ENCODE results near the gene LRRC37B.
"Not testable (repeated sequence)": the region's sequence is repeated elsewhere in the genome, so short reads cannot be mapped to it uniquely, and the experiment has no call there.

The LRRC37B gene

DNA sequence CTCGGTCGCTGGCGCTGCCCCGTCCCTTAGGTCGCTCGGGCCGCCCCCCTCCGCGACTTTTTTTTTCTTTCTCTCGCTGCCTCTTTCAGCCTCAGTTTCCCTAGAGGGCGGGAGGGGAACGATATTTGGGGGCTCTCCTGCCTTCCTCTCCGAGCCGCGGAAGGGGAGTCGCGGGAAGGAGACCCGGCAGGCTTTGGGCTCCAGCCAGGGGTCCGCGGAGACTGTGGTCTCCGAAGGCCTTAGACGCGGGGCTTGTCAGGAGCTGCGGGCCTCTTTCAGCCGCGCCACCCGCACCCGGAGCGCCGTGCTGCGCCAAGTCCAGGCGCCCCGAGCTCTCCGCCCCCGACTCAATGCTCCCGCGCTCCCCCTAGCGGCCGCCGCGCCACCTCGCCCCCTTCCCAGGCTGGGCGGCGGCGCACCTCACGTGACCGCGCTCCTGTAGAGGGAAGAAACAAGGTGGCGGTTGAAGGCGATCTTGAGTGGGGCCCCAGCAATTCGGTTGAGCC lies at the start of gene LRRC37B:
Gene LRRC37B, plus strand, starts transcription at position 427 of the 506 bp plus-strand sequence. CDS start 14,010 bp downstream, outside the sequence.
- ATAC-seq: peak; percentile 98
- TF ChIP-seq, protein P1, sequence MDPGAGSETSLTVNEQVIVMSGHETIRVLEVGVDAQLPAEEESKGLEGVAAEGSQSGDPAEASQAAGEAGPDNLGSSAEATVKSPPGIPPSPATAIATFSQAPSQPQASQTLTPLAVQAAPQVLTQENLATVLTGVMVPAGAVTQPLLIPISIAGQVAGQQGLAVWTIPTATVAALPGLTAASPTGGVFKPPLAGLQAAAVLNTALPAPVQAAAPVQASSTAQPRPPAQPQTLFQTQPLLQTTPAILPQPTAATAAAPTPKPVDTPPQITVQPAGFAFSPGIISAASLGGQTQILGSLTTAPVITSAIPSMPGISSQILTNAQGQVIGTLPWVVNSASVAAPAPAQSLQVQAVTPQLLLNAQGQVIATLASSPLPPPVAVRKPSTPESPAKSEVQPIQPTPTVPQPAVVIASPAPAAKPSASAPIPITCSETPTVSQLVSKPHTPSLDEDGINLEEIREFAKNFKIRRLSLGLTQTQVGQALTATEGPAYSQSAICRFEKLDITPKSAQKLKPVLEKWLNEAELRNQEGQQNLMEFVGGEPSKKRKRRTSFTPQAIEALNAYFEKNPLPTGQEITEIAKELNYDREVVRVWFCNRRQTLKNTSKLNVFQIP (CRISPR knock-in tag; IDR thresholded peaks at IDR 0.05; ENCODE audit: borderline replicate concordance, low read depth): no peak
- TF ChIP-seq TOX (CRISPR knock-in tag; IDR thresholded peaks at IDR 0.05; ENCODE audit: borderline replicate concordance) (no peak), ZNF70 (CRISPR knock-in tag; IDR thresholded peaks at IDR 0.05) (no peak), PPARA (CRISPR knock-in tag; IDR thresholded peaks at IDR 0.05; ENCODE audit: borderline replicate concordance) (no peak), RARB (CRISPR knock-in tag; IDR thresholded peaks at IDR 0.05) (no peak), ESRRG (CRISPR knock-in tag; IDR thresholded peaks at IDR 0.05) (no peak)

- ATAC-seq: not testable (repeated sequence)
Measured at GRCh38 chr17:31964131-31964530, 43.1 kb upstream of the LRRC37B start.

DNA sequence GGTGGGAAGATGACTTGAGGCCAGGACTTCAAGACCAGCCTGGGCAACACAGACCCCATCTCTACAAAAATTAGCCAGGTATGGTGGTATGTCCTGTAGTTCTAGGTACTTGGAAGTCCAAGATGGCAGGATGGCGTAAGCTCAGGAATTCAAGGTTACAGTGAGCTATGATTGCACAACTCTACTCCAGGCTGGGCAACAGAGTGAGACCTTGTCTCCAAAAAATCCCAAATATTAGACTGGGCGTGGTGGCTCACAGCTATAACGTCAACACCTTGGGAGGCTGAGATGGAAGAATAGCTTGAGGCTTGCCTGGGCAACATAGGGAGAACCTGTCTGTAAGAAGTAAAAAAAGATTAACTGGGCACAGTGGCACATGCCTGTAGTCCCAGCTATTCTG lies 39.5 kb upstream of the LRRC37B start:
- no peak for TF ChIP-seq BACH2 (CRISPR knock-in tag; IDR thresholded peaks at IDR 0.05; ENCODE audit: borderline replicate concordance)
- no peak for TF ChIP-seq ESRRG (CRISPR knock-in tag; IDR thresholded peaks at IDR 0.05)
- TF ChIP-seq, protein P2, sequence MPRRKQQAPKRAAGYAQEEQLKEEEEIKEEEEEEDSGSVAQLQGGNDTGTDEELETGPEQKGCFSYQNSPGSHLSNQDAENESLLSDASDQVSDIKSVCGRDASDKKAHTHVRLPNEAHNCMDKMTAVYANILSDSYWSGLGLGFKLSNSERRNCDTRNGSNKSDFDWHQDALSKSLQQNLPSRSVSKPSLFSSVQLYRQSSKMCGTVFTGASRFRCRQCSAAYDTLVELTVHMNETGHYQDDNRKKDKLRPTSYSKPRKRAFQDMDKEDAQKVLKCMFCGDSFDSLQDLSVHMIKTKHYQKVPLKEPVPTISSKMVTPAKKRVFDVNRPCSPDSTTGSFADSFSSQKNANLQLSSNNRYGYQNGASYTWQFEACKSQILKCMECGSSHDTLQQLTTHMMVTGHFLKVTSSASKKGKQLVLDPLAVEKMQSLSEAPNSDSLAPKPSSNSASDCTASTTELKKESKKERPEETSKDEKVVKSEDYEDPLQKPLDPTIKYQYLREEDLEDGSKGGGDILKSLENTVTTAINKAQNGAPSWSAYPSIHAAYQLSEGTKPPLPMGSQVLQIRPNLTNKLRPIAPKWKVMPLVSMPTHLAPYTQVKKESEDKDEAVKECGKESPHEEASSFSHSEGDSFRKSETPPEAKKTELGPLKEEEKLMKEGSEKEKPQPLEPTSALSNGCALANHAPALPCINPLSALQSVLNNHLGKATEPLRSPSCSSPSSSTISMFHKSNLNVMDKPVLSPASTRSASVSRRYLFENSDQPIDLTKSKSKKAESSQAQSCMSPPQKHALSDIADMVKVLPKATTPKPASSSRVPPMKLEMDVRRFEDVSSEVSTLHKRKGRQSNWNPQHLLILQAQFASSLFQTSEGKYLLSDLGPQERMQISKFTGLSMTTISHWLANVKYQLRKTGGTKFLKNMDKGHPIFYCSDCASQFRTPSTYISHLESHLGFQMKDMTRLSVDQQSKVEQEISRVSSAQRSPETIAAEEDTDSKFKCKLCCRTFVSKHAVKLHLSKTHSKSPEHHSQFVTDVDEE (CRISPR knock-in tag; IDR thresholded peaks at IDR 0.05): no peak
- TF ChIP-seq ARNTL (CRISPR knock-in tag; IDR thresholded peaks at IDR 0.05; ENCODE audit: borderline replicate concordance, low read depth): no peak
- TF ChIP-seq ZC3H10 (CRISPR knock-in tag; IDR thresholded peaks at IDR 0.05): no peak
- no peak for TF ChIP-seq RARB (CRISPR knock-in tag; IDR thresholded peaks at IDR 0.05)
- TF ChIP-seq SNAI2 (CRISPR knock-in tag; IDR thresholded peaks at IDR 0.05): no peak
- ATAC-seq: no peak

DNA sequence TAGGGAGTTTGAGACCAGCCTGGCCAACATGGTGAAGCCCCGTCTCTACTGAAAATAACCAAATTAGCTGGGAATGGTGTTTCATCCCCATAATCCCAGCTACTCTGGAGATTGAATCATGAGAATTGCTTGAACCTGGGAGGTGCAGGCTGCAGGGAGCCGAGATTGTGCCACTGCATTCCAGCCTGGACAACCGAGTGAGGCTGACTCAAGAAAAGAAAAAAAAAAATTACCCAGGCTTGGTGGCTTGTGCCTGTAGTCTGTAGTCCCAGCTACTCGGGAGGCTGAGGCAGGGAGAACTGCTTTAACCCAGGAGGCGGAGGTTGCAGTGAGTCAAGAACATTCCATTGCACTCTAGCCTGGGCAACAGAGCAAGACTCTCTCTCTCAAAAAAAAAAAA lies 36.8 kb upstream of the LRRC37B start:
- not testable (repeated sequence) for ATAC-seq

DNA sequence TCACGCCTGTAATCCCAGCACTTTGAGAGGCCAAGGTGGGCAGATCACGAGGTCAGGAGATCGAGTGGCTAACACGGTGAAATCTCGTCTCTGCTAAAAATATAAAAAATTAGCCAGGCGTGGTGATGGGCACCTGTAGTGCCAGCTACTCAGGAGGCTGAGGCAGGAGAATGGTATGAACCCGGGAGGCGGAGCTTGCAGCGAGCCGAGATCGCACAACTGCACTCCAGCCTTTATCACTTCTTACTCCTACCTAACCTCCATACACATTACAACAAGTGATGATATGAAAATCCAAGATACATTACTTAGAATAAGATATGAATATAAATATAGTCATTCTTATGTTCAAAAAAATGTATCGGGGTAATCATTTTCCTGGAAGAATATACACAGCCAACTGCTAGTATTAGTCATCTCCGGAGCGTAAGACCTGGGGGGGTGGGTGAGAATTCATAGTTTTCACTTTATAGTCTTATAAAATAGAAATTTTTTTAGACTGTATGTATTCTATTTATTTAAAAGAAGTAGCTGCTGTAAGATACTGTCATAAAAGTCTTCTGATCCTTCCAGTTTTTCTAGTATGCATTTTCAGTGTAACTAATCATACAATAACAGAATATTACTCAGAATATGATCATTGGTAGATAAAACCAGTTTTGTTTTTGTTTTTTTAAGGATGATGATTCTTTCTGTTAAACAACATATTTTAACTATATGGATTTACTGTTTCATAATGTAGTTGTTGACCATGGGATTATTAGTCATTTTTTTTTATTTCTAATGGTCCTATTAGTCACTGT lies 32.7 kb upstream of the LRRC37B start:
- peak; percentile 58 for ATAC-seq

DNA sequence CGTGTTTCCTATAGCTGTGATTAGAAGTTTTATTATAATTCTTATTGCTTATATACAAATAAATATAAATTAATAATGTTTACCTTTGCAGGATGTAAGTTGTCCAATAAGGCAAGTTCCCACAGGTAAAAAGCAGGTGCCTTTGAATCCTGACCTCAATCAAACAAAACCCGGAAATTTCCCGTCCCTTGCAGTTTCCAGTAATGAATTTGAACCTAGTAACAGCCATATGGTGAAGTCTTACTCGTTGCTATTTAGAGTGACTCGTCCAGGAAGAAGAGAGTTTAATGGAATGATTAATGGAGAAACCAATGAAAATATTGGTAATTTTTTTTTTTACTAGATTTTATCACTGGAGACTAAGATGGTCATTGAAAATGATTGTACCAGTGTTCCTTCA lies 31.8 kb upstream of the LRRC37B start:
- ATAC-seq: not testable (repeated sequence)

DNA sequence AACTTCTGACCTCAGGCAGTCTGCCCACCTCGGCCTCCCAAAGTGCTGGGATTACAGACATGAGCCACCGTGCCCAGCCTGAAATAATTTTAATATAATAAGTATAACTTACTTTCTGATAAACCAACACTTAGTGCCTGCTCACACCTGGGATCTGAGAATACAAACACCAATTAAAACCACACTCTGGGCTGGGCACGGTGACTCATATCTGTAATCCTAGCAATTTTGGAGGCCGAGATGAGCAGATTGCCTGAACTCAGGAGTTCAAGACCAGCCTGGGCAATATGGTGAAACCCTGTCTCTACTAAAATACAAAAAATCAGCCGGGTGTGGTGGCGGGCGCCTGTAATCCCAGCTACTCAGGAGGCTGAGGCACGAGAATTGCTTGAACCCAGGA lies 15.4 kb upstream of the LRRC37B start:
- ATAC-seq: not testable (repeated sequence)

GRCh38 chr17:31997005-31997404 lies 10.2 kb upstream of the LRRC37B start:
- no peak for TF ChIP-seq ZC3H10 (CRISPR knock-in tag; IDR thresholded peaks at IDR 0.05)
- ATAC-seq: no peak

DNA sequence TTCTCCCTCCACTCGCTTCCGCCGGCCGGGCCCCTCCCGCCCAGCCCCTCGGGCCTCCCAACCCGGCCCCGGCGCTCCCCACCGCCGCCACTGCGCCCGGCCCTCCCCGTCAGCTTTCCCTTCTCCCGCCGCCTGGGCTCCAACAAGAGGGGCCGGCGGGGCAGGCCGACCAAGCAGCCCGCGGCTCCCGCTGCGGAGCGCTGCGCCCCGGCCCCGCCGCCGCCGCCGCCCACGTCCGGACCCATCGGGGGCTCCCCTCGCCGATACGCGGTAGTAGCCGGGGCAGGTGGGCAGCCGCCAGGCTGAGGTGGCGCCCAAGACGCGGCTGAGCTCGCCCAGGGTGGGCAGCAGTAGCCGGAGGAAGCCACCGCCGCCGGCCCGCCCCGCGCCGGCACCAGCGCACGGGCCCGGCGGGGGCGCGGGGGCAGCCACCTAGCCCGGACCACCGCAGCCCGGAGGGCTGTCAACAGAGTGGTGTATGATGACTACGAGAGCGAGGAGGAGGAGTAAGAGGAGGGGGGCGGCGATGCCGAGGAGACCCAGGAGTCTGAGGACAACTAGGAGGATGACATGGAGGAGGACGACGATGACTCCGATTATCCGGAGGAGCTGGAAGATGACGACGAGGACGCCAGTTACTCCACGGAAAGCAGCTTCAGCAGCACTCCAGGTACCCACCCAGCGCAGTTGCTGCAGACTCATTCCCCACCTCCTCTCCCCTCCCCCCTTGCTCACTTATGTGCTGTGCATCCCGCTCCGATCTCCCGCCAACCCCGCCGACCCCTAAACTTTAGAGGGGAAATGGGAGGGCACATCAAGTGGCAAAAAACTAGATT lies 498 bp downstream of the LRRC37B start:
- no peak for TF ChIP-seq ISL1 (CRISPR knock-in tag; IDR thresholded peaks at IDR 0.05)
- no peak for TF ChIP-seq ZFP30 (CRISPR knock-in tag; IDR thresholded peaks at IDR 0.05)
- TF ChIP-seq, protein P3, sequence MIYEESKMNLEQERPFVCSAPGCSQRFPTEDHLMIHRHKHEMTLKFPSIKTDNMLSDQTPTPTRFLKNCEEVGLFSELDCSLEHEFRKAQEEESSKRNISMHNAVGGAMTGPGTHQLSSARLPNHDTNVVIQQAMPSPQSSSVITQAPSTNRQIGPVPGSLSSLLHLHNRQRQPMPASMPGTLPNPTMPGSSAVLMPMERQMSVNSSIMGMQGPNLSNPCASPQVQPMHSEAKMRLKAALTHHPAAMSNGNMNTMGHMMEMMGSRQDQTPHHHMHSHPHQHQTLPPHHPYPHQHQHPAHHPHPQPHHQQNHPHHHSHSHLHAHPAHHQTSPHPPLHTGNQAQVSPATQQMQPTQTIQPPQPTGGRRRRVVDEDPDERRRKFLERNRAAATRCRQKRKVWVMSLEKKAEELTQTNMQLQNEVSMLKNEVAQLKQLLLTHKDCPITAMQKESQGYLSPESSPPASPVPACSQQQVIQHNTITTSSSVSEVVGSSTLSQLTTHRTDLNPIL (CRISPR knock-in tag; IDR thresholded peaks at IDR 0.05; ENCODE audit: low read depth): no peak
- no peak for TF ChIP-seq TCF4 (CRISPR knock-in tag; IDR thresholded peaks at IDR 0.05; ENCODE audit: borderline replicate concordance)
- TF ChIP-seq PATZ1 (CRISPR knock-in tag; IDR thresholded peaks at IDR 0.05; ENCODE audit: borderline replicate concordance): no peak
- TF ChIP-seq ZC3H10 (CRISPR knock-in tag; IDR thresholded peaks at IDR 0.05): no peak
- no peak for TF ChIP-seq ARNTL (CRISPR knock-in tag; IDR thresholded peaks at IDR 0.05; ENCODE audit: borderline replicate concordance, low read depth)
- no peak for TF ChIP-seq ESRRG (CRISPR knock-in tag; IDR thresholded peaks at IDR 0.05)
- ATAC-seq: peak; percentile 73
